ENCODE measurements around the gene SPAG5. TPM values are rescaled to one million over a fixed set of nuclear protein-coding genes. Genes with fewer than 3 reads are reported as not detected.

Gene SPAG5
- total RNA-seq, 1 experiment from 2014 or later, result 219 TPM

GRCh38 chr17:28571361-28572122 lies 27.3 kb downstream of the SPAG5 start, which contains the start of gene PIGS:
PIGS (minus strand) TSS chr17:28571524; CDS start chr17:28571496, 28 bp downstream.
- Histone ChIP-seq H3K27me3 (replicated peaks; ENCODE audit: insufficient read depth, low read depth, low read length, poor library complexity) (no peaks in the 10 kb centered on the region), H3K4me3 (ENCODE audit: low read depth, low read length, poor library complexity, severe bottlenecking) (peak within 1 kb of the TSS; percentile 81), H3K9me3 (ENCODE audit: low read depth, low read length, poor library complexity, severe bottlenecking) (no peaks in the 10 kb centered on the region), H3K36me3 (ENCODE audit: insufficient read depth, low read length, poor library complexity, severe bottlenecking) (peaks cover 3% of the 10 kb centered on the region), H3K27ac (ENCODE audit: low read depth, low read length, poor library complexity, severe bottlenecking) (peak within 1 kb of the TSS; percentile 65), H3K4me1 (ENCODE audit: insufficient read depth, low read length, poor library complexity, severe bottlenecking) (peaks cover 15% of the 10 kb centered on the region)
- POLR2A ChIA-PET (ENCODE audit: low non-redundant PET), result interaction anchor here (0.6 kb wide), 2 partner anchors 271 to 1365 kb away, joined by 3 to 11 read pairs; no protein-coding TSS in a partner anchor
- TF ChIP-seq, protein P1, sequence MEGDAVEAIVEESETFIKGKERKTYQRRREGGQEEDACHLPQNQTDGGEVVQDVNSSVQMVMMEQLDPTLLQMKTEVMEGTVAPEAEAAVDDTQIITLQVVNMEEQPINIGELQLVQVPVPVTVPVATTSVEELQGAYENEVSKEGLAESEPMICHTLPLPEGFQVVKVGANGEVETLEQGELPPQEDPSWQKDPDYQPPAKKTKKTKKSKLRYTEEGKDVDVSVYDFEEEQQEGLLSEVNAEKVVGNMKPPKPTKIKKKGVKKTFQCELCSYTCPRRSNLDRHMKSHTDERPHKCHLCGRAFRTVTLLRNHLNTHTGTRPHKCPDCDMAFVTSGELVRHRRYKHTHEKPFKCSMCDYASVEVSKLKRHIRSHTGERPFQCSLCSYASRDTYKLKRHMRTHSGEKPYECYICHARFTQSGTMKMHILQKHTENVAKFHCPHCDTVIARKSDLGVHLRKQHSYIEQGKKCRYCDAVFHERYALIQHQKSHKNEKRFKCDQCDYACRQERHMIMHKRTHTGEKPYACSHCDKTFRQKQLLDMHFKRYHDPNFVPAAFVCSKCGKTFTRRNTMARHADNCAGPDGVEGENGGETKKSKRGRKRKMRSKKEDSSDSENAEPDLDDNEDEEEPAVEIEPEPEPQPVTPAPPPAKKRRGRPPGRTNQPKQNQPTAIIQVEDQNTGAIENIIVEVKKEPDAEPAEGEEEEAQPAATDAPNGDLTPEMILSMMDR (conservative IDR thresholded peaks at IDR 0.05; ENCODE audit: low read depth, low read length), result no peak
- no peak for TF ChIP-seq EZH2 (IDR thresholded peaks at IDR 0.05; ENCODE audit: borderline replicate concordance, low read depth, low read length, poor library complexity, severe bottlenecking)
- peak; percentile 97 for DNase-seq (ENCODE audit: low spot score)
- intact Hi-C loops (cut with micrococcal nuclease; ENCODE audit: unreplicated experiment), result loop anchor here (2.0 kb wide), 1 partner anchor 19 kb away; the partner anchor contains the start of gene UNC119
- CTCF ChIA-PET, result no interaction called here
- no TSS peak for BruUV-seq (replicated peaks)

GRCh38 chr17:28570716-28571360 lies 28.0 kb downstream of the SPAG5 start:
- no peak for TF ChIP-seq EZH2 (IDR thresholded peaks at IDR 0.05; ENCODE audit: borderline replicate concordance, low read depth, low read length, poor library complexity, severe bottlenecking)
- TF ChIP-seq, protein P1 (conservative IDR thresholded peaks at IDR 0.05; ENCODE audit: low read depth, low read length), result no peak
- H3K4me1 ChIP-seq (ENCODE audit: insufficient read depth, low read length, poor library complexity, severe bottlenecking), result peaks cover 15% of the 10 kb centered on the region
- H3K9me3 ChIP-seq (ENCODE audit: low read depth, low read length, poor library complexity, severe bottlenecking), result no peaks in the 10 kb centered on the region
- H3K27me3 ChIP-seq (replicated peaks; ENCODE audit: insufficient read depth, low read depth, low read length, poor library complexity), result no peaks in the 10 kb centered on the region
- no TSS peak for BruUV-seq (replicated peaks)
- intact Hi-C loops (cut with micrococcal nuclease; ENCODE audit: unreplicated experiment), result loop anchor here (2.0 kb wide), 1 partner anchor 18 kb away; the partner anchor contains the start of gene UNC119
- peak overlapping the region; percentile 65 for H3K27ac ChIP-seq (ENCODE audit: low read depth, low read length, poor library complexity, severe bottlenecking)
- DNase-seq (ENCODE audit: low spot score), result peak; percentile 46
- H3K36me3 ChIP-seq (ENCODE audit: insufficient read depth, low read length, poor library complexity, severe bottlenecking), result peaks cover 3% of the 10 kb centered on the region
- ChIA-PET CTCF (no interaction called here), POLR2A (ENCODE audit: low non-redundant PET) (interaction anchor here (0.6 kb wide), 2 partner anchors 272 to 1364 kb away, joined by 3 to 11 read pairs; no protein-coding TSS in a partner anchor)
- peak overlapping the region; percentile 81 for H3K4me3 ChIP-seq (ENCODE audit: low read depth, low read length, poor library complexity, severe bottlenecking)

GRCh38 chr17:28569446-28569845 lies 29.4 kb downstream of the SPAG5 start:
- TSS peak; percentile 55 for BruUV-seq (replicated peaks)
- DNase-seq (ENCODE audit: low spot score), result no peak
- ChIA-PET CTCF (no interaction called here), POLR2A (ENCODE audit: low non-redundant PET) (no interaction called here)
- Histone ChIP-seq H3K27ac (ENCODE audit: low read depth, low read length, poor library complexity, severe bottlenecking) (no peak overlapping the region), H3K27me3 (replicated peaks; ENCODE audit: insufficient read depth, low read depth, low read length, poor library complexity) (no peaks in the 10 kb centered on the region), H3K9me3 (ENCODE audit: low read depth, low read length, poor library complexity, severe bottlenecking) (no peaks in the 10 kb centered on the region), H3K4me1 (ENCODE audit: insufficient read depth, low read length, poor library complexity, severe bottlenecking) (peaks cover 15% of the 10 kb centered on the region), H3K4me3 (ENCODE audit: low read depth, low read length, poor library complexity, severe bottlenecking) (no peak overlapping the region), H3K36me3 (ENCODE audit: insufficient read depth, low read length, poor library complexity, severe bottlenecking) (no peaks in the 10 kb centered on the region)
- intact Hi-C loops (cut with micrococcal nuclease; ENCODE audit: unreplicated experiment), result no loop called here
- TF ChIP-seq, protein P1 (conservative IDR thresholded peaks at IDR 0.05; ENCODE audit: low read depth, low read length), result no peak
- no peak for TF ChIP-seq EZH2 (IDR thresholded peaks at IDR 0.05; ENCODE audit: borderline replicate concordance, low read depth, low read length, poor library complexity, severe bottlenecking)

Data from A673 (cell line).